HEK293 (cell line): ENCODE data around the gene CCDC9.
A peak's percentile ranks its signal among the peaks of the same experiment; 100 is the strongest.

Experiments
- ATF2 ChIP-seq: fragments of 450-650 bp; formaldehyde crosslinking; IDR thresholded peaks from 2 replicates; pipeline ENCODE4 v1.5.1; 2016; ENCODE audit warnings: missing biosample characterization, missing genetic modification characterization, low read depth
- BCL11A ChIP-seq: fragments of 450-650 bp; formaldehyde crosslinking; IDR thresholded peaks from 2 replicates; pipeline ENCODE4 v1.5.1; 2016; ENCODE audit warnings: low read depth, missing biosample characterization, missing genetic modification characterization
- BCL11B ChIP-seq: fragments of 450-650 bp; formaldehyde crosslinking; IDR thresholded peaks from 2 replicates; pipeline ENCODE4 v1.5.1; 2016; ENCODE audit warnings: low read depth, missing biosample characterization, missing genetic modification characterization
- KLF9 ChIP-seq: fragments of 450-650 bp; formaldehyde crosslinking; IDR thresholded peaks from 2 replicates; pipeline ENCODE4 v1.5.1; 2016; ENCODE audit warnings: missing biosample characterization, missing genetic modification characterization, low read depth
- PRDM2 ChIP-seq: fragments of 450-650 bp; formaldehyde crosslinking; IDR thresholded peaks from 2 replicates; pipeline ENCODE4 v1.5.1; 2016; ENCODE audit warnings: missing biosample characterization, missing genetic modification characterization, borderline replicate concordance
- SALL2 ChIP-seq: fragments of 450-650 bp; formaldehyde crosslinking; IDR thresholded peaks from 2 replicates; pipeline ENCODE4 v1.5.0; 2017; ENCODE audit warnings: missing biosample characterization, mild to moderate bottlenecking, missing genetic modification characterization, borderline replicate concordance
- WT1 ChIP-seq: fragments of 450-650 bp; formaldehyde crosslinking; IDR thresholded peaks from 2 replicates; pipeline ENCODE4 v1.5.1; 2016; ENCODE audit warnings: missing biosample characterization, missing genetic modification characterization
- ZBTB1 ChIP-seq: fragments of 450-650 bp; formaldehyde crosslinking; IDR thresholded peaks from 2 replicates; pipeline ENCODE4 v1.5.1; 2016; ENCODE audit warnings: missing biosample characterization, missing genetic modification characterization
- ZBTB10 ChIP-seq: fragments of 450-650 bp; formaldehyde crosslinking; IDR thresholded peaks from 2 replicates; pipeline ENCODE4 v1.5.1; 2016; ENCODE audit warnings: missing biosample characterization, missing genetic modification characterization
- ZBTB8A ChIP-seq: fragments of 450-650 bp; formaldehyde crosslinking; IDR thresholded peaks from 2 replicates; pipeline ENCODE4 v1.5.1; 2016; ENCODE audit warnings: missing biosample characterization, missing genetic modification characterization
- ZNF132 ChIP-seq: fragments of 450-650 bp; formaldehyde crosslinking; IDR thresholded peaks from 2 replicates; pipeline ENCODE4 v1.5.1; 2017; ENCODE audit warnings: missing biosample characterization, missing genetic modification characterization, borderline replicate concordance
- ZNF19 ChIP-seq: fragments of 450-650 bp; formaldehyde crosslinking; IDR thresholded peaks from 2 replicates; pipeline ENCODE4; 2016; ENCODE audit warnings: missing biosample characterization, missing genetic modification characterization, low read depth
- ZNF211 ChIP-seq: fragments of 450-650 bp; formaldehyde crosslinking; IDR thresholded peaks from 2 replicates; pipeline ENCODE4 v1.5.1; 2016; ENCODE audit warnings: low read depth, missing biosample characterization, missing genetic modification characterization
- ZNF239 ChIP-seq: fragments of 450-650 bp; formaldehyde crosslinking; IDR thresholded peaks from 2 replicates; pipeline ENCODE4 v1.5.1; 2016; ENCODE audit warnings: missing biosample characterization, missing genetic modification characterization
- ZNF24 ChIP-seq: fragments of 450-650 bp; formaldehyde crosslinking; IDR thresholded peaks from 2 replicates; pipeline ENCODE4 v1.5.1; 2016; ENCODE audit warnings: missing biosample characterization, missing genetic modification characterization
- ZNF335 ChIP-seq: fragments of 450-650 bp; formaldehyde crosslinking; conservative IDR thresholded peaks from 2 replicates; pipeline ENCODE4 v1.5.1; 2016; ENCODE audit warnings: missing biosample characterization, missing genetic modification characterization
- ZNF341 ChIP-seq: fragments of 450-650 bp; formaldehyde crosslinking; IDR thresholded peaks from 2 replicates; pipeline ENCODE4; 2016; ENCODE audit warnings: low read depth, missing biosample characterization, missing genetic modification characterization
- ZNF423 ChIP-seq: fragments of 450-650 bp; formaldehyde crosslinking; IDR thresholded peaks from 2 replicates; pipeline ENCODE4 v1.5.1; 2016; ENCODE audit warnings: missing biosample characterization, missing genetic modification characterization
- ZNF426 ChIP-seq: fragments of 450-650 bp; formaldehyde crosslinking; IDR thresholded peaks from 2 replicates; pipeline ENCODE4 v1.5.1; 2017; ENCODE audit warnings: missing biosample characterization, missing genetic modification characterization, mild to moderate bottlenecking, inconsistent platforms, moderate library complexity
- ZNF449 ChIP-seq: fragments of 450-650 bp; formaldehyde crosslinking; IDR thresholded peaks from 2 replicates; pipeline ENCODE4 v1.5.1; 2017; ENCODE audit warnings: missing biosample characterization, mild to moderate bottlenecking, missing genetic modification characterization, moderate library complexity
- ZNF510 ChIP-seq: fragments of 450-650 bp; formaldehyde crosslinking; IDR thresholded peaks from 2 replicates; pipeline ENCODE4 v1.5.1; 2018; ENCODE audit warnings: mild to moderate bottlenecking, missing genetic modification characterization, missing biosample characterization; ENCODE audit not compliant: insufficient replicate concordance
- ZNF610 ChIP-seq: fragments of 450-650 bp; formaldehyde crosslinking; IDR thresholded peaks from 2 replicates; pipeline ENCODE4 v1.5.1; 2016; ENCODE audit warnings: missing biosample characterization, missing genetic modification characterization, borderline replicate concordance
- ZNF639 ChIP-seq: fragments of 450-650 bp; formaldehyde crosslinking; IDR thresholded peaks from 2 replicates; pipeline ENCODE4 v1.5.1; 2016; ENCODE audit warnings: missing biosample characterization, missing genetic modification characterization
- ZNF692 ChIP-seq: fragments of 450-650 bp; formaldehyde crosslinking; IDR thresholded peaks from 2 replicates; pipeline ENCODE4 v1.5.1; 2016; ENCODE audit warnings: missing biosample characterization, missing genetic modification characterization

The CCDC9 gene

GRCh38 chr19:47228168-47228936 is 28.0 kb upstream of the CCDC9 start (continued):
- TF ChIP-seq ZNF132 (no peak), ATF2 (tag by site-specific recombination) (no peak), ZBTB10 (peak; percentile 36), ZNF449 (peak; percentile 87), ZNF610 (tag by site-specific recombination) (no peak), ZNF335 (tag by site-specific recombination) (no peak; the same call in none of the 2 replicates), ZNF19 (tag by site-specific recombination) (no peak), SALL2 (no peak), ZNF239 (tag by site-specific recombination) (no peak), KLF9 (tag by site-specific recombination) (peak; percentile 88), ZNF510 (no peak), BCL11B (tag by site-specific recombination) (peak; percentile 32; the same call in 1 of the 2 replicates), ZNF211 (tag by site-specific recombination) (no peak), ZBTB1 (tag by site-specific recombination) (no peak), WT1 (tag by site-specific recombination) (no peak), ZNF24 (tag by site-specific recombination) (no peak), BCL11A (tag by site-specific recombination) (peak; percentile 16; the same call in 1 of the 2 replicates), PRDM2 (tag by site-specific recombination) (no peak), ZNF692 (peak; percentile 71), ZNF426 (tag by site-specific recombination) (no peak), ZNF341 (tag by site-specific recombination) (peak; percentile 70), ZNF423 (tag by site-specific recombination) (no peak), ZNF639 (tag by site-specific recombination) (no peak), ZBTB8A (tag by site-specific recombination) (peak; percentile 41)
